RWPE1 (cell line): ENCODE data around the gene PLXND1.

ENCODE experiments used
- CTCF ChIA-PET: fragments of 350-600 bp; sonication (Branson Sonifier 250); formaldehyde crosslinking; extraction: SDS; loops from one replicate; lab custom pipeline; 2021; lab: Yijun Ruan, JAX
- POLR2A ChIA-PET: fragments of 400-600 bp; formaldehyde crosslinking; extraction: SDS; loops from one replicate; lab custom pipeline; 2020; ENCODE audit warnings: antibody characterized with exemption; ENCODE audit not compliant: low non-redundant PET; lab: Yijun Ruan, JAX
- DNase-seq: peaks from one replicate; pipeline ENCODE4 v3.0.0; 2012; ENCODE audit warnings: low spot score
- H3K27ac ChIP-seq: fragments of 450-650 bp; 2 replicates; pipeline ENCODE4 v1.5.1; 2017
- TF ChIP-seq, protein P1 (sequence below): fragments of 450-650 bp; conservative IDR thresholded peaks from 2 replicates; pipeline ENCODE4 v1.5.1; 2017; ENCODE audit warnings: low read depth, mild to moderate bottlenecking

Gene PLXND1, protein sequence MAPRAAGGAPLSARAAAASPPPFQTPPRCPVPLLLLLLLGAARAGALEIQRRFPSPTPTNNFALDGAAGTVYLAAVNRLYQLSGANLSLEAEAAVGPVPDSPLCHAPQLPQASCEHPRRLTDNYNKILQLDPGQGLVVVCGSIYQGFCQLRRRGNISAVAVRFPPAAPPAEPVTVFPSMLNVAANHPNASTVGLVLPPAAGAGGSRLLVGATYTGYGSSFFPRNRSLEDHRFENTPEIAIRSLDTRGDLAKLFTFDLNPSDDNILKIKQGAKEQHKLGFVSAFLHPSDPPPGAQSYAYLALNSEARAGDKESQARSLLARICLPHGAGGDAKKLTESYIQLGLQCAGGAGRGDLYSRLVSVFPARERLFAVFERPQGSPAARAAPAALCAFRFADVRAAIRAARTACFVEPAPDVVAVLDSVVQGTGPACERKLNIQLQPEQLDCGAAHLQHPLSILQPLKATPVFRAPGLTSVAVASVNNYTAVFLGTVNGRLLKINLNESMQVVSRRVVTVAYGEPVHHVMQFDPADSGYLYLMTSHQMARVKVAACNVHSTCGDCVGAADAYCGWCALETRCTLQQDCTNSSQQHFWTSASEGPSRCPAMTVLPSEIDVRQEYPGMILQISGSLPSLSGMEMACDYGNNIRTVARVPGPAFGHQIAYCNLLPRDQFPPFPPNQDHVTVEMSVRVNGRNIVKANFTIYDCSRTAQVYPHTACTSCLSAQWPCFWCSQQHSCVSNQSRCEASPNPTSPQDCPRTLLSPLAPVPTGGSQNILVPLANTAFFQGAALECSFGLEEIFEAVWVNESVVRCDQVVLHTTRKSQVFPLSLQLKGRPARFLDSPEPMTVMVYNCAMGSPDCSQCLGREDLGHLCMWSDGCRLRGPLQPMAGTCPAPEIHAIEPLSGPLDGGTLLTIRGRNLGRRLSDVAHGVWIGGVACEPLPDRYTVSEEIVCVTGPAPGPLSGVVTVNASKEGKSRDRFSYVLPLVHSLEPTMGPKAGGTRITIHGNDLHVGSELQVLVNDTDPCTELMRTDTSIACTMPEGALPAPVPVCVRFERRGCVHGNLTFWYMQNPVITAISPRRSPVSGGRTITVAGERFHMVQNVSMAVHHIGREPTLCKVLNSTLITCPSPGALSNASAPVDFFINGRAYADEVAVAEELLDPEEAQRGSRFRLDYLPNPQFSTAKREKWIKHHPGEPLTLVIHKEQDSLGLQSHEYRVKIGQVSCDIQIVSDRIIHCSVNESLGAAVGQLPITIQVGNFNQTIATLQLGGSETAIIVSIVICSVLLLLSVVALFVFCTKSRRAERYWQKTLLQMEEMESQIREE (N-terminal part only)

DNA sequence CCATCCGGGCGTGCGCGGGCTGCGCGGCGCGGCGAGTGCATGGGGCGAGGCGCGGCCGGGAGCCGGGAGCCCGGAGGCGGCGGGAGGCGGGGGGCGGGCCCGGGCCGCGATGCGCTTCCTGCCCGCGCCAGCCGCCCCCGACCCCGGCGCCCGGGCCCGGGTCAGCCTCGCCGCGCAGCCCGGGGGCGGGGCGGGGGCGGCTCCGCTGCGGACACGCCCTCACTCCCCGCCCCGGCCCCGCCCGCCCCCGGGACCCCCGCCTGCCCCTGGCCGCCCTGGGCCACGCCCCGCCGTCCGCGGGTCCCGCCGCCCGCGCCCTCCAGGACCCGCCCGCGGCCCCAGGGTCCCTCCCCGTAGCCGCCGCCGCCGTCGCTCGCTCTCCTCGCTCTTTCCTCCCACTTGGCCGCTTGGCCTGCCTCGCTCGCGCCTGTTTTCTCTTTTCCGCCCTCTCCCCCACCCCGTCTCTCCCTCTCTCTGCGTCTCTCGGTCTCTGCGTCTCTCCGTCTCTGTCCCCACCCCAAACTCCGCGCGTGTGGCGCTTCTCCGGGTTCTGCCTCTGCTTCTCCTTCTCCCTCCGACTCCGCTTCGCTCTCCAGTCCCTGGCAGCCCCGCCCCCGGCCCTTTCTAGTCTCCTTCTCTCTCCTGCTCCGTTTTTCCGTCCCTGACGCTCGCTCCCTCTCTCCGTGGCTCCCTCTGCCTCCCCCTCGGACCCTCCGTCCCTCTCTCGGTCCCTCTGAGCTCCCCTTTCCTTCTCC lies at the start of gene PLXND1:
Gene PLXND1, minus strand, starts transcription at position 41 of the 755 bp plus-strand sequence. Its CDS starts 37 bp downstream, at position 4.
- DNase-seq = peak; percentile 42
- TF ChIP-seq, protein P1, sequence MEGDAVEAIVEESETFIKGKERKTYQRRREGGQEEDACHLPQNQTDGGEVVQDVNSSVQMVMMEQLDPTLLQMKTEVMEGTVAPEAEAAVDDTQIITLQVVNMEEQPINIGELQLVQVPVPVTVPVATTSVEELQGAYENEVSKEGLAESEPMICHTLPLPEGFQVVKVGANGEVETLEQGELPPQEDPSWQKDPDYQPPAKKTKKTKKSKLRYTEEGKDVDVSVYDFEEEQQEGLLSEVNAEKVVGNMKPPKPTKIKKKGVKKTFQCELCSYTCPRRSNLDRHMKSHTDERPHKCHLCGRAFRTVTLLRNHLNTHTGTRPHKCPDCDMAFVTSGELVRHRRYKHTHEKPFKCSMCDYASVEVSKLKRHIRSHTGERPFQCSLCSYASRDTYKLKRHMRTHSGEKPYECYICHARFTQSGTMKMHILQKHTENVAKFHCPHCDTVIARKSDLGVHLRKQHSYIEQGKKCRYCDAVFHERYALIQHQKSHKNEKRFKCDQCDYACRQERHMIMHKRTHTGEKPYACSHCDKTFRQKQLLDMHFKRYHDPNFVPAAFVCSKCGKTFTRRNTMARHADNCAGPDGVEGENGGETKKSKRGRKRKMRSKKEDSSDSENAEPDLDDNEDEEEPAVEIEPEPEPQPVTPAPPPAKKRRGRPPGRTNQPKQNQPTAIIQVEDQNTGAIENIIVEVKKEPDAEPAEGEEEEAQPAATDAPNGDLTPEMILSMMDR = no peak
- POLR2A ChIA-PET = interaction anchor here (0.6 kb wide), 1 partner anchor 16 kb away, joined by 3 read pairs; no protein-coding TSS in a partner anchor
- CTCF ChIA-PET = no interaction called here
- H3K27ac ChIP-seq = peak within 1 kb of the TSS; percentile 68

DNA sequence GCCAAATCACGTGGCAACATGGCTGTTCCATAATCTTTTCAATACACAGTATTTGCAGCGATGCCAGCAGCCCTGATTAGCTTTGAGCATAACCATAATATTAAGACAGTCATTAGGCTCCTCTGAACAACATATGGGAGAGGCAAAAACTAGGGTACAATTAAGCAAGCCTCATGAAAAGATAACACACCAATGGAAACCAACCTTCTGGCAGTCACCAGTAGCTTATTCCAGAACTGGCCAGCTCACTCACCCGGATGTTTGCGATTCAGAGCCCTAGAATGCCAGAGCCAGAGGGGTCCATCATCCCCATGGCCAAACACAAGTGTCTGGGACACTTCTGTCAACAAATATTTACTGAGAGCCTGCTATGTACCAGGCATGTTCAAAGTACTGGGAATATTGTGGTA lies 48.8 kb upstream of the PLXND1 start:
- no peak overlapping the region for H3K27ac ChIP-seq
- TF ChIP-seq, protein P1 = no peak
- ChIA-PET CTCF (interaction anchor here (0.6 to 1.5 kb wide), 2 partner anchors 38 to 170 kb away, joined by 4 read pairs; no protein-coding TSS in a partner anchor), POLR2A (no interaction called here)
- DNase-seq = no peak

DNA sequence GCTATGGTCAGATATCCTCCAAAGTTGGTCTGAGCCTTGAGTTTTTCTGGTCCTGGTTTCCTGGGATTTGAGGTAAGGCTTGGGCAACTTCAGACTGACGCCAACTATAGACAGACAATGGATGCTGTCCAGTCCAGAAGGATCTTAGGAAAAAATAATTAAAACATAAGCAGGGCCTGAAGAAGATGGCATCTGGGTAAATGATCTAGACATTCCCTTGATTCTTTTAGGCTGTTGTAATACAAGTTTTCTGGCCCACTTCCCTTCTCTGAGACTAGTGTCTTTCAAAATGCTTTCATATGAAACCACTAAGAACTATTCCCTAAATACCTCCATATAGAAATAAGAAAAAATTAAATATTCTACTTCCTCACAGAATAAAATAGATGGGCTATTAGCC lies 47.7 kb upstream of the PLXND1 start:
- TF ChIP-seq, protein P1 = no peak
- no peak overlapping the region for H3K27ac ChIP-seq
- ChIA-PET POLR2A (interaction anchor here (0.6 kb wide), 1 partner anchor 402 kb away, joined by 3 read pairs; no protein-coding TSS in a partner anchor), CTCF (interaction anchor here (1.5 kb wide), 1 partner anchor 171 kb away, joined by 4 read pairs; no protein-coding TSS in a partner anchor)
- no peak for DNase-seq

DNA sequence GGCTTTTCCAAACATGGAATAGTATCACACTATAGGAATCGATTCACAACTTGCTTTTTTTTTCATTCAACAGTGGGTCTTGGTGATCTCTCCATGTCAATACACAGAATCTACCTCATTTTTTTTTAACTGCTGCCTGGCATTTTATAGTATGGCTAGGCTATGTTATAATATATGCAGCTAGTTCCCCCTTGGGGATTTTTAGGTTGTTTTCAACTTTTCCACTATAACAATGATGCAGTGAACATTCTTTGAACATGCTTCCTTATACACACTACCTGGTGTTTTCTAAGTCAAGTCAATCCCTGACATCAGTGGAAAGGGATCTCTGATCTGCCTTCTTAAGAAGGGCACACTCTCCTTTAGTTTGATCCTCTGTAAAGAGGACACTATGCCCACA lies 46.5 kb upstream of the PLXND1 start:
- no peak for DNase-seq
- CTCF ChIA-PET = no interaction called here
- peak overlapping the region; percentile 44; the same call in 1 of the 2 replicates for H3K27ac ChIP-seq
- POLR2A ChIA-PET = no interaction called here
- TF ChIP-seq, protein P1 = no peak

DNA sequence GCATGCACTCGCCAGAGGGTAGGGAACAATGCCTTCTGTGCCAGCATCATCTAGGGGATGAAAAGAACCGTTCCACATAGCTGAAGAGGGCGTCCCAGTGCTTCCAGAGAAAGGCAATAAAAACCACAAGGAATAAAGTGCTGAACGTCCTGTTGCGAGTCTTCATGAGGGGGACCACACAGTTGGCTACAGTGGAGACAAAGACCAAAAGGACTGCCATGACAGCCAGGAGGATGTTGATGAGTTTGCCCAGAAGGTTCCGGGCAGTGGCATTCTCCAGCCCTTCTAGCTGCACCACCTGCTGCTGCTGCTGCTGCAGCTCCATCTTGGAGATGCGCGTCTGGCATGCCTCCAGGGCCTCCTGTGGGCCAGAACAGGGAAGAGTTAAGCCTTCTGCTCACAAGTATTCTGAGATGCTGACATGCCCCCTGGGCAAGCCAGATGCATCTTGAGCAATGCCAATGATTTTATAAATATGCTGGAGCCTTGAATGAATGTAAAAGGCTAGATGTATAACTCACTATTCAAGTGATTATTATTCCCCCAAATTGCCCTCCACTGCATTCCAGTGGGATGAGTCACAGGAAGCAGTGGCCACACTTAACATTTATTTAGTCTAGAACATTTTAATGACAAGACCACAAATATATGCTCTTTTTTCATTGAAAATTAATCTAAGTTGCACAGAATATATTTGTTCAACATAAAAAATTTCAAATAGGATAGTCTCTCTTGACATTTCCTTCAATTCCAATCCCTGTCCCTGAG lies 45.1 kb upstream of the PLXND1 start:
- POLR2A ChIA-PET = no interaction called here
- H3K27ac ChIP-seq = peak overlapping the region; percentile 78
- CTCF ChIA-PET = interaction anchor here (0.5 to 0.8 kb wide), 2 partner anchors 87 to 130 kb away, joined by 3 read pairs; no protein-coding TSS in a partner anchor
- TF ChIP-seq, protein P1 = no peak
- DNase-seq = peak; percentile 73
